ENCODE data around the gene DRD2.

Gene DRD2

DNA sequence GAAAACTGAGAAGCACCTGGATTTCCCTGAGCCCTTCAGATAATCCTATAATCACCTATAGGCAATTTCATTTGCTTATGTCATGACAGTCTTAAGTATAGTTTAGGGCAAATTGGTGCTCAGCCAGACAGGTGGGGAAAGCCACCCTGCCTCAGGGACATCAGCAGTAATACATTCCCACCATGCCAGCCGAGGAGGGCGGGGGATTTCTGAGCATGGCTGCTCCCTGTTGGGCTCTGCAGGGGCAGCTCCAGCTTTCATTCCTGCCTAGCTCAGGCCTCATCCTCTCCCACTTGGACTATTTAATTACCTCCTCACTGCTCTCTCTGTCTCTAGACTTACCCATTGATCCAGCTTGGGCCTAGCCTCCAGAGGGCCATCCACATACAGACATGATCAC lies 9.0 kb upstream of the DRD2 start:
- no peak for DNase-seq (ENCODE audit: low read depth)

- DNase-seq (ENCODE audit: low read depth), result no peak
These were observed 6.5 kb upstream of the DRD2 start for GRCh38 chr11:113481672-113482071.

GRCh38 chr11:113481226-113481625 lies 6.0 kb upstream of the DRD2 start:
- no peak for DNase-seq (ENCODE audit: low read depth)

DNA sequence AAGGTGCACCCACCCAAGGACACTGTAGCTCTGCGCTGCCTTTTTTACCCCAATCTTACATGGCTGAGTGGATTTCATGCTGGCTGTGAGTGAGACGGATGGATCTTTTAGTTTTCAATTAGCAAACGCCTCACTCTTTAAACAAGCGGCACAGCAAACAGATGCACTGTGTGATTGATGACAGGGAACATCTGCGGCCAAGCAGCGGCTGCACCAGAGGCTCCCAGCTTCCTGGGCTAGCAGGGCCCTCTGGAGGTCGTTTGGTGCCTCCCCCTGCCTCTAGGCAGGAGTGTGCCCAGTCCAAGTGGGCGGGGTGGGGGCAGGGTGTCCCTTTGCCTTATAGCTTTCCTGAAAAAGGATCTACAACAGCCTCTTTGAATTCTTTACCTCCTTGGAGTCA lies 2.1 kb upstream of the DRD2 start:
- DNase-seq (ENCODE audit: low read depth), result no peak

DNA sequence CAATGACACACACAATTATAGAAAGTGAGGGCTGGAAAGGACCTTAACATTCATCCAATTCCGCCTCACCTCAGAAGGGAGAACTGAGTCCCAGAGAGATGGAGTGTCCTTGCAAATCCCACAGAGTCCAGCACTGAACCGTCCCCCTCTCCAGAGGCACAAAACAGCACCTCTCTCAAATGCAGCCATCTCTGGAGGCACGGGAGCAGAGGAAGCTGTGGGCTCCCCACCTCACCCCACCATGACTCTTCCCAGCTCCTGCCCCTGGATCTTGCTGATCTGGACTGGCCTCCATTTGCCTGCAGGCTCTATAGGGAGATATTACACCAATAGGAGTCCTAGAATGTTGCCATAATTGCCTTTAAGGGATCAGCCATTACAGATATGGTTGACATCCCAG lies 1.4 kb upstream of the DRD2 start:
- no peak for DNase-seq (ENCODE audit: low read depth)

DNA sequence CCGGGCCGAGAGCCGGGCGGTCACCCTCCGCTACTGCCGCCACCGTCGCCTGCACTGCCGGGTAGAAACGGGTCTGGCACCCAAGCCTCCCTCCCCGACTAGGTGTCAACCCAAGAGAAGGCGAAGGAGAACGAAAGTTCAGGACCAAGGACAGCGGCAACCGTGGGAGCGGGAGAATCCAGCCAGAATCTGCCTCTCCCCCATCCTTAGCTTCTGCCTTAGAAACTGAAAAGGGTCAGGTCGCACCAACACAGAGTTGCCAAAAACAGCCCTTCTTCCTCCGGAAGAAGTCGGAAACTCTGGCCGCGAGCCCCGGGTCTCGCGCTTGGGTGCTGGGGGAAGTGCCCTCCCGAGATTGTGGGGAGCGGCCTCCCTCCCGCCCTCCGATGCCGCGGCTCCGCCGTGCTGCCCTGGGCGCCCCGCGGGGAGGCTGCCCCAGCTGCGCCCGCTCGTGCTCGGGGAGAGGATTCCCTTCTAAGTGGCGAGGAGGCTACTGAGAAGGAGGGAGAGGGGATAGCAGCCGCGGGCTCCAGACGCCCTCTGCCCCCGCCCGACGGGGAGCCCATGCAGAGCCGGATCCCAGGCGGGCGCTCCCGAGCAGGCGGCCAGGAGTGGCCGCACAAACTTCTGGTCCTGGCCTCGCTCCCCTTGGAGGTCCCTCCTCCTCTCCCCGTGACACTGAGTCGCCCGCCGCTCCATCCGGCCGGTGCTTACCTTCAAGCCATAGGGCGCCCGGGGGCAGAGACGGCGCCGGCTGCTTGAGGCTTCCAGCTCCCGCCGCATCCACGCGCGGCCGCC lies 637 bp downstream of the DRD2 start:
- DNase-seq (ENCODE audit: low read depth), result no peak

- DNase-seq (ENCODE audit: low read depth), result no peak
These were observed 1.2 kb downstream of the DRD2 start for GRCh38 chr11:113473983-113474361.

- no peak for DNase-seq (ENCODE audit: low read depth)
These were observed 2.7 kb downstream of the DRD2 start for GRCh38 chr11:113472471-113472870.

DNA sequence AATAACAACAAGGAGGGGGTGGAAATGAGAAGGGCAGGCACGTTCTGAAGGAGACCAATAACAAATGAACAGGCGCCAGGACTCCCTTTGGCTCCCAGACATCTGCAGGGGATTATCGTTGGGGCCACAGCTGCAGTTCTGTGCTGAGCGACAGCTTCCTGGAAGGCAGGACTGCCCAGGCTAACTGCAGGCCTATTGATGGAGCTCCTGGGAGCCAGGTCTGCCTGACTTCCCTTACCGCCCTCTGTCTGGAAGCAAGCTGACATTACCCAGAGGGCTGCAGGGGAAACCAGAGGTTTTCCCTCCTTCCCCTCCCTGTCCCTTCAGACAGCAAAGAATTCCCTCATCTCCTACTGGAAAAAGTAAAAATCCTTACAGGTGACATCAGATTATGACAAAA lies 5.0 kb downstream of the DRD2 start:
- no peak for DNase-seq (ENCODE audit: low read depth)

DNA sequence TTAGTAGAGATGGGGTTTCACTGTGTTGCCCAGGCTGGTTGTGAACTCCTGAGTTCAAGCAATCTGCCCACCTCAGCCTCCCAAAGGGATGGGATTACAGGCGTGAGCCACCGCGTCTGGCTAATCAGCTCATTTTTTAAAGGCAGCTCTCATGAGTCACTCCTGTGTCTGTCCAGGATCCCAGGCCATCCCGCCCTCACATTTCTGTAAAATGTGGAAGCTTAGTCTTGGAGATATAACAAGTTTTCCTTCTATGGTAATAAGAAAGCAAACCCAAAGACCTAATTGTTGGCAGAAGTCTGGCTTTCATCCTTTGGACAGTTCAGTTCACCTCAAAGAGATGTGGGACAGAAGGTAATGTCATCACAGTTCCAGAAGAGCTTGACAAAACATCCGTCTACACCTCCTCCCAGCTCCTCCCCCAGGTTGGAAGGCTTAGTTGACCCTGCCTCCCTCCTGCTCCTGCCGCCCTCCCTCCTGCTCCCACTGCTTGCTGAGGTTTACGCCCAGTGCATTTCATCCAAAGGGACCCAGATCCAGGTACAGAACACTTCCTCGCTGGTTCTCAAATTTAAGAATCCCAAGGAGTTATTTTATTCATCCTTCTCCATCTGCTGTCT lies 6.4 kb downstream of the DRD2 start:
- DNase-seq (ENCODE audit: low read depth), result no peak

- DNase-seq (ENCODE audit: low read depth), result no peak
These were observed 7.7 kb downstream of the DRD2 start for GRCh38 chr11:113467545-113467944.

- no peak for DNase-seq (ENCODE audit: low read depth)
These were observed 9.4 kb downstream of the DRD2 start for GRCh38 chr11:113465786-113466185.

GRCh38 chr11:113464416-113464815 lies 10.8 kb downstream of the DRD2 start:
- no peak for DNase-seq (ENCODE audit: low read depth)

DNA sequence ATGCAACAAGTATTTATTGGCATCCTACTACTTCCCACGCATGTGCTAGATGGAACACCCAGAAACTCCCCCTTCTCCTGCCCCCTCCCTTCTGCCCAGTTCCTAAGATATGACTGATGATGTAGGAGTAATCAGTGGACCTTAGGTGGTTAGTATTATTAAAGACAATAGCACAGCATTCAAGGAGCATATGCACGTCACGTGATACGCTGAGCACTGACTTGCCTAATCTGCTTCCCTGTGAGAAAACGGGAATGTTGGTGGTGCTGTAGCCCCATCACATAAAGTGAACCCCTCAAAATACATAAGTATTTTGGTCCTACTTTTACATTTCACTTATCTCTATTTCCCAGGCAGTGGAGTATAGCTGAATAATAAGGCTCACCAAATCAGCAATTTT lies 12.4 kb downstream of the DRD2 start:
- no peak for DNase-seq (ENCODE audit: low read depth)

DNA sequence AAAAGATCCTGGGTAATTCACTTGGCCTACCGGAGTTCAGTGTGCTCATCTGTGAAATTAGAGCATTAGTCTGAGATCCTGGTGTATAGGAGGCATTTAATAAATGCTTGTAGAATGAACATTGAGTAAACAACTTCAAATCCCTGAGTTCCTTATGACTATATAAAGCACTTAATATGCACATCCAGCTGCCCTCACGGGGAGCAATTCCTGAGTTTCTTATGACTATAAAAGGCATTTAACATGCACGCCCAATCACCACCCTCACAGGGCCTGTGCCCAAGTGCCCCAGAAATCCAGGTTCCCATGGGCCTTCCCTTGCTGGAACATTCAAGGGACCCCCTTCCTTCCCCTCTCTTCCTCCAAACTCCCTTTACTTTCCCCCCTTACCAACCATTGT lies 13.6 kb downstream of the DRD2 start:
- no peak for DNase-seq (ENCODE audit: low read depth)

- DNase-seq (ENCODE audit: low read depth), result no peak
These were observed 14.7 kb downstream of the DRD2 start for GRCh38 chr11:113460469-113460868.

DNA sequence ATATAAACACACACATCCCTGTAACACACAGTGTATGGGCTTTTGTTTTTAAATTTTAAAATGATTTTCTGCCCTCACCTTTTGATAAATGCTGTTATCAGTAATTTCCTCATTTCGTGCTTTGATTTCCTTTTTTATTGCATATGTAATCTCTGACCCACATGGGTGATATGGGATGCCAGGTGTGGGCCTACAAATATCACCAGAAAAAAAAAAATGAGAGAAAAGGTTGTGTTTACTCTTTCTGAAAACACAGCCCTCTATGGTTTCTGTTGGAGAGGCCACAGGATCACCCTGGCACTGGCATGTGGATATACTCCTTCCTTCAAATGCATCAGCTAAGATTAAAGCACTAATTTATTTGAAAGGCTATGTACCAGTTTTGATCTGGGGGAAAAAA lies 17.0 kb downstream of the DRD2 start:
- no peak for DNase-seq (ENCODE audit: low read depth)

GRCh38 chr11:113457784-113458183 lies 17.4 kb downstream of the DRD2 start:
- no peak for DNase-seq (ENCODE audit: low read depth)

DNA sequence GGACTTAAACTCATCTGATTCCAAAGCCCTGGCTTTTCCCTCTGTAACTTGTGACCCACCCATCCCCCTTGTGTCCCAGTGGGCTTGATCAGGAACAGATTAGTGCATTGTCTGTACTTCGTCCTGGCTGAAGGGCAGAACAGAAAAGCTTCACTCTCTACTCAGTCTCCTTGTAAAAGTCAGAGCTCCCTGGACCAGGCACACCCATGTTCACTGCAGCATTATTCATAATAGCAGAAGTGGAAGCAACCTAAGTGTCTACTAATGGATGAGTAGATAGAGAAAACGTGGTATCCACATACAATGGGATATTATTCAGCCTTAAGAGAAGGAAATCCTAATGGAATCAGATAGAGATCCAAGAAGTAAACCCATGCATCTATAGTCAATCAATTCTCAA lies 20.7 kb downstream of the DRD2 start:
- DNase-seq (ENCODE audit: low read depth), result no peak

DNA sequence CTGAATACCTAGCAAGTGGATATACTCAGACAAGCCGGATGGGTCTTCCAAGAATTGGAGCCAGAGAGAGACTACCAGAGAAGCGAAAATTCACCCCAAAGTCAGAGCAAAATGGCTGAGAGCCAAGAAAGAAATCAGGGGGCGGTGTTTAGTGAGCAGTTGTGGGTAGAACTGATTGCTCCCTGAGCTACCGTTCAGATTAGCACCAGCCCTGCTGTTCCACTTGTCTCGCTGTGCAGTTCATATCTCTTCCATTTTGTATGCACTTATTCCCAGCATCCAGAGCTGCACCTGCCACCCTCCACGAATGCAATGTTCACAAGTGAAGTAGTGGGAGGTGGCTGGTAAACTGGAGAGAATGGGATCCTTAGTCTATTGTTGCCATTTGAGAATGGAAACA lies 25.5 kb downstream of the DRD2 start:
- DNase-seq (ENCODE audit: low read depth), result no peak

GRCh38 chr11:113448316-113448677 lies 26.9 kb downstream of the DRD2 start:
- DNase-seq (ENCODE audit: low read depth), result no peak

GRCh38 chr11:113447621-113448315 lies 27.4 kb downstream of the DRD2 start:
- no peak for DNase-seq (ENCODE audit: low read depth)

DNA sequence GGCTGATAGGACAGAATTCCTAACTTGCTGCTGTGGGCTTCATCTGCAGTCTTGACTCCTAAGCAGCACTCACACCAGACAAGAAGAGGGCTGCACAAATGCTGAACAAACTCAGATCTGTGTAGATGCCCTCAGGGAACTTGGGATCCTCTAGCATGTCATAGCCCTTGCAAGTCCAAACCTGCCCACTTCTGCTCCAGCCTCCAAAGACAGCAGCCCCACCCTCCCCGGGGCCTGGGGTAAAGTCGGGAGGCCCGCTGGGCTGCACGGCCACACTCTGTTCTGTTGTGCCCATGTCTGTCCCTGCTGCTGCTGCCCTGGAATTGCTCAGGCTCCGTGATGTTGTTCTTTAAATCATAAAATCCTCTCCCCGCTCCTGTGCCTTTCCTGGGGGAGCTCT lies 28.3 kb downstream of the DRD2 start:
- no peak for DNase-seq (ENCODE audit: low read depth)

GRCh38 chr11:113446112-113446511 lies 29.1 kb downstream of the DRD2 start:
- DNase-seq (ENCODE audit: low read depth), result no peak

All from HS-27A (cell line).